Measurements from ENCODE around the gene PMCH.
A peak's percentile ranks its signal among the peaks of the same experiment; 100 is the strongest.

DNA sequence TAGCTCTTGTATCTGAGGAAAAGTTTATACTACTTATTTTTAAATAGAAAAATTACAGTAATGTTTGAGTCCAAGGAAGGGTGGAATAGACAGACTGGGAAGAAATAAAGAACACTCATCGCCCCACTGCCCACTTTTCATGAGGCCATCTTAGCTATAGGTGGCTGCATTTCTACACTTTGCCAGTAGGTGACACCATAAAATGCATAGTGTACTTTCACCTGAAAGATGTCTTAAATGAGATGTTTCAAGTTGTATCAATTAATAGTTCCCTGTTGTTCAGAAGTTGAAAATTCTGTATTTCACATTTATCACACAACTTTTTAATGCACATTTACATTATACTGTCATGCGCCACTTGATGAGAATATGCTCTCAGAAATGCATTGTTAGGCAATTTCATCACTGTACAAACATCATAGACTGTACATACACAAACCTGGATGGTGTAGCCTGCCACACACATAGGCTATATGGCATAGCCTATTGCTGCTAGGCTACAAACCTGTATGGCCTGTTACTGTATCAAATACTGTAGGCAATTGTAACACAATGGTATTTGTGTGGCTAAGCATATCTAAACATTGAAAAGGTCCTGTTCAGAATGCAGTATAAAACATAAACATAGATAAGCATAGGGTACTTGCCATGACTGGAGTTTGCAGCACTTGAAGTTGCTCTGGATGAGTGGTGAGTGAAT is 27.6 kb downstream of the PMCH start:
- TF ChIP-seq, protein P1, sequence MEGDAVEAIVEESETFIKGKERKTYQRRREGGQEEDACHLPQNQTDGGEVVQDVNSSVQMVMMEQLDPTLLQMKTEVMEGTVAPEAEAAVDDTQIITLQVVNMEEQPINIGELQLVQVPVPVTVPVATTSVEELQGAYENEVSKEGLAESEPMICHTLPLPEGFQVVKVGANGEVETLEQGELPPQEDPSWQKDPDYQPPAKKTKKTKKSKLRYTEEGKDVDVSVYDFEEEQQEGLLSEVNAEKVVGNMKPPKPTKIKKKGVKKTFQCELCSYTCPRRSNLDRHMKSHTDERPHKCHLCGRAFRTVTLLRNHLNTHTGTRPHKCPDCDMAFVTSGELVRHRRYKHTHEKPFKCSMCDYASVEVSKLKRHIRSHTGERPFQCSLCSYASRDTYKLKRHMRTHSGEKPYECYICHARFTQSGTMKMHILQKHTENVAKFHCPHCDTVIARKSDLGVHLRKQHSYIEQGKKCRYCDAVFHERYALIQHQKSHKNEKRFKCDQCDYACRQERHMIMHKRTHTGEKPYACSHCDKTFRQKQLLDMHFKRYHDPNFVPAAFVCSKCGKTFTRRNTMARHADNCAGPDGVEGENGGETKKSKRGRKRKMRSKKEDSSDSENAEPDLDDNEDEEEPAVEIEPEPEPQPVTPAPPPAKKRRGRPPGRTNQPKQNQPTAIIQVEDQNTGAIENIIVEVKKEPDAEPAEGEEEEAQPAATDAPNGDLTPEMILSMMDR (IDR thresholded peaks at IDR 0.05) = peak; percentile 44 to 82 (median 74)
- no peak for TF ChIP-seq POLR2A (IDR thresholded peaks at IDR 0.05)

Data from testis (tissue), 2 donors.